Suppressor macrophage (primary cell): ENCODE data around the gene MYO1D.
A peak's percentile ranks its signal among the peaks of the same experiment; 100 is the strongest.

Experiments
- DNase-seq, 4 experiments: peaks; one replicate each; pipeline ENCODE4 v3.0.0-alpha.2; 2020 to 2022

MYO1D gene

GRCh38 chr17:32854832-32855389 lies 22.0 kb downstream of the MYO1D start:
- no peak for DNase-seq

- DNase-seq: no peak
Measured at GRCh38 chr17:32854207-32854606, 22.7 kb downstream of the MYO1D start.

- DNase-seq: no peak
Measured at GRCh38 chr17:32852811-32853210, 24.1 kb downstream of the MYO1D start.

- no peak for DNase-seq
Measured at GRCh38 chr17:32849879-32850278, 27.0 kb downstream of the MYO1D start.

GRCh38 chr17:32847977-32848376 lies 28.9 kb downstream of the MYO1D start:
- no peak for DNase-seq

GRCh38 chr17:32846143-32846542 lies 30.8 kb downstream of the MYO1D start:
- DNase-seq: no peak

GRCh38 chr17:32840241-32840640 lies 36.7 kb downstream of the MYO1D start:
- DNase-seq: no peak

GRCh38 chr17:32836527-32836926 lies 40.4 kb downstream of the MYO1D start:
- no peak for DNase-seq

- DNase-seq: no peak
Measured at GRCh38 chr17:32835291-32835761, 41.6 kb downstream of the MYO1D start.

GRCh38 chr17:32834104-32834503 lies 42.8 kb downstream of the MYO1D start:
- no peak for DNase-seq

- DNase-seq: no peak
Measured at GRCh38 chr17:32833526-32833925, 43.4 kb downstream of the MYO1D start.

GRCh38 chr17:32833076-32833475 lies 43.8 kb downstream of the MYO1D start:
- no peak for DNase-seq

- no peak for DNase-seq
Measured at GRCh38 chr17:32831627-32832243, 45.2 kb downstream of the MYO1D start.

- no peak for DNase-seq
Measured at GRCh38 chr17:32831223-32831622, 45.7 kb downstream of the MYO1D start.

- DNase-seq: no peak
Measured at GRCh38 chr17:32828822-32829221, 48.1 kb downstream of the MYO1D start.

GRCh38 chr17:32827227-32827626 lies 49.7 kb downstream of the MYO1D start:
- no peak for DNase-seq

- no peak for DNase-seq
Measured at GRCh38 chr17:32826076-32826475, 50.8 kb downstream of the MYO1D start.

GRCh38 chr17:32824334-32824733 lies 52.6 kb downstream of the MYO1D start:
- no peak for DNase-seq

- peak; percentile 46 to 79 (median 64) for DNase-seq
Measured at GRCh38 chr17:32822996-32823395, 53.9 kb downstream of the MYO1D start.

- DNase-seq: peak in 2 of 4 experiments; percentile 3 to 37
Measured at GRCh38 chr17:32821987-32822934, 54.7 kb downstream of the MYO1D start.

- no peak for DNase-seq
Measured at GRCh38 chr17:32820440-32820839, 56.5 kb downstream of the MYO1D start.

- peak in 2 of 4 experiments; percentile 21 to 41 for DNase-seq
Measured at GRCh38 chr17:32819787-32820186, 57.1 kb downstream of the MYO1D start.

GRCh38 chr17:32819035-32819434 lies 57.9 kb downstream of the MYO1D start:
- peak in 3 of 4 experiments; percentile 13 to 52 (median 18) for DNase-seq
